HCT116 (cell line): ENCODE results near the gene EXOC4. TPM values are rescaled to one million over a fixed set of nuclear protein-coding genes. Genes with fewer than 3 reads are reported as not detected.

Experiments
- ATAC-seq: fragments of 200-7000 bp; cut with Tn5 transposase; 2 replicates; pipeline ENCODE4 v1.9.1; 2020; ENCODE audit warnings: mild to moderate bottlenecking, moderate library complexity
- BruUV-seq: library from RNA; stranded (reverse); fragments of 400-500 nt; replicated peaks from 2 replicates; lab custom pipeline; 2021; lab: Mats Ljungman, UMichigan
- CTCF ChIA-PET: fragments of 300-600 bp; sonication (Branson Sonifier 250); formaldehyde crosslinking; loops from one replicate; lab custom pipeline; 2021; ENCODE audit warnings: antibody characterized with exemption; lab: Charles Lee
- POLR2A ChIA-PET: fragments of 300-600, 350-600 bp; sonication (Branson Sonifier 250); formaldehyde crosslinking; loops from one replicate; lab custom pipeline; 2021; ENCODE audit warnings: antibody characterized with exemption; lab: Charles Lee
- RAD21 ChIA-PET, 2 experiments: fragments of 300-600 bp; sonication (Branson Sonifier 250); formaldehyde crosslinking; loops; one replicate each; lab custom pipeline; 2023; ENCODE audit warnings: low total read pairs in 2 of 2; ENCODE audit not compliant: uncharacterized antibody in 2 of 2, unreplicated experiment in 2 of 2, low non-redundant PET in 1 of 2; lab: Charles Lee
- DNase-seq: peaks from one replicate; pipeline ENCODE4 v3.0.0-alpha.2; 2010; ENCODE audit warnings: low read depth, low spot score
- H2AFZ ChIP-seq: fragments of 200-600 bp; shearing (Covaris generic), sonication (generic); 2 replicates; pipeline ENCODE4 v1.6.1; 2017; ENCODE audit warnings: low read depth, mixed run types, mixed read lengths, antibody characterized with exemption, low read length; ENCODE audit not compliant: poor library complexity, severe bottlenecking
- H3K27ac ChIP-seq: 2 replicates; pipeline ENCODE4 v1.5.1; 2012; ENCODE audit warnings: low read depth, low read length
- H3K27me3 ChIP-seq: fragments of 200-600 bp; sonication (generic); 2 replicates; pipeline ENCODE4 v1.6.1; 2016; ENCODE audit warnings: mixed run types, low read length, mixed read lengths; ENCODE audit not compliant: insufficient read depth
- H3K36me3 ChIP-seq, 2 experiments: fragments of 200-500 bp in 1 of 2; fragments of 200-600 bp in 1 of 2; sonication (Bioruptor generic) in 1 of 2; sonication (generic) in 1 of 2; 2 replicates each; pipeline versions ENCODE4 v1.5.1 to v1.6.1; 2014 to 2016; ENCODE audit warnings: low read length in 2 of 2, inconsistent platforms in 1 of 2, mixed read lengths in 1 of 2, mixed run types in 1 of 2; ENCODE audit not compliant: insufficient read depth in 2 of 2, control insufficient read depth in 1 of 2
- H3K4me1 ChIP-seq, 2 experiments: fragments of 200-600 bp in 1 of 2; sonication (generic) in 1 of 2; 2 replicates each; pipeline versions ENCODE4 v1.5.1 to v1.6.1; 2012 to 2017; ENCODE audit warnings: low read length in 2 of 2, inconsistent platforms in 1 of 2, mild to moderate bottlenecking in 1 of 2, mixed read lengths in 1 of 2, mixed run types in 1 of 2, moderate library complexity in 1 of 2; ENCODE audit not compliant: insufficient read depth in 2 of 2, control insufficient read depth in 1 of 2
- H3K4me2 ChIP-seq: fragments of 200-600 bp; sonication (generic); 2 replicates; pipeline ENCODE4 v1.6.1; 2017; ENCODE audit warnings: mixed run types, low read length, mixed read lengths
- H3K4me3 ChIP-seq, 2 experiments: fragments of 200-600 bp in 1 of 2; sonication (generic) in 1 of 2; replicated peaks in 1 of 2; 2 replicates each; pipeline ENCODE4 v1.5.1; 2011 to 2016; ENCODE audit warnings: low read length in 2 of 2, control low read depth in 1 of 2, low read depth in 1 of 2, mild to moderate bottlenecking in 1 of 2, mixed read lengths in 1 of 2, mixed run types in 1 of 2
- H3K79me2 ChIP-seq: fragments of 200-600 bp; sonication (generic); 2 replicates; pipeline ENCODE4 v1.6.1; 2017; ENCODE audit warnings: mild to moderate bottlenecking, mixed run types, low read length, moderate library complexity, mixed read lengths; ENCODE audit not compliant: insufficient read depth
- H3K9ac ChIP-seq: fragments of 200-600 bp; sonication (generic); 2 replicates; pipeline ENCODE4 v1.6.1; 2016; ENCODE audit warnings: low read length, mixed read lengths
- H3K9me2 ChIP-seq: fragments of 200-600 bp; sonication (generic), shearing (Covaris generic); 2 replicates; pipeline ENCODE4 v1.6.1; 2017; ENCODE audit warnings: mixed run types, mild to moderate bottlenecking, moderate library complexity; ENCODE audit not compliant: insufficient read depth
- H3K9me3 ChIP-seq, 2 experiments: fragments of 200-500 bp in 1 of 2; fragments of 200-600 bp in 1 of 2; sonication (Bioruptor generic) in 1 of 2; sonication (generic) in 1 of 2; 2 replicates each; pipeline ENCODE4 v1.6.1; 2014 to 2017; ENCODE audit warnings: low read length in 2 of 2, mixed read lengths in 2 of 2, inconsistent platforms in 1 of 2, low read depth in 1 of 2, mild to moderate bottlenecking in 1 of 2, mixed run types in 1 of 2, moderate library complexity in 1 of 2; ENCODE audit not compliant: control insufficient read depth in 1 of 2, insufficient read depth in 1 of 2
- H4K20me1 ChIP-seq: fragments of 200-600 bp; sonication (generic), shearing (Covaris generic); 2 replicates; pipeline ENCODE4 v1.6.1; 2017; ENCODE audit warnings: mixed run types, mild to moderate bottlenecking, moderate library complexity; ENCODE audit not compliant: insufficient read depth
- CBX3 ChIP-seq: IDR thresholded peaks from 2 replicates; pipeline ENCODE4 v1.6.1; 2012; ENCODE audit warnings: low read depth
- CTCF ChIP-seq, 3 experiments: fragments of 200-600 bp in 1 of 3; sonication (generic) in 1 of 3; IDR thresholded peaks in 2 of 3; conservative IDR thresholded peaks in 1 of 3; 2 replicates each; pipeline ENCODE4 v1.5.1; 2012 to 2017; ENCODE audit warnings: low read depth in 2 of 3, low read length in 2 of 3, antibody characterized with exemption in 1 of 3, borderline replicate concordance in 1 of 3, control low read depth in 1 of 3, mild to moderate bottlenecking in 1 of 3, mixed read lengths in 1 of 3, mixed run types in 1 of 3, moderate library complexity in 1 of 3; ENCODE audit not compliant: insufficient read depth in 1 of 3
- EGR1 ChIP-seq: IDR thresholded peaks from 2 replicates; pipeline ENCODE4 v1.6.1; 2012; ENCODE audit warnings: low read depth
- ELF1 ChIP-seq: IDR thresholded peaks from 2 replicates; pipeline ENCODE4 v1.6.1; 2012; ENCODE audit warnings: low read depth, borderline replicate concordance
- EZH2 ChIP-seq: fragments of 200-600 bp; sonication (generic); IDR thresholded peaks from 2 replicates; pipeline ENCODE4 v1.6.1; 2017; ENCODE audit warnings: antibody characterized with exemption, mixed run types
- FOSL1 ChIP-seq: IDR thresholded peaks from 2 replicates; pipeline ENCODE4 v1.6.1; 2012; ENCODE audit warnings: low read depth
- JUND ChIP-seq: IDR thresholded peaks from 2 replicates; pipeline ENCODE4 v1.6.1; 2012
- MAX ChIP-seq: IDR thresholded peaks from 2 replicates; pipeline ENCODE4 v1.6.1; 2012
- POLR2A ChIP-seq: IDR thresholded peaks from 2 replicates; pipeline ENCODE4 v1.7.0; 2011; ENCODE audit warnings: borderline replicate concordance; ENCODE audit not compliant: insufficient read depth, insufficient read length; ENCODE audit errors: extremely low read depth
- POLR2AphosphoS5 ChIP-seq: IDR thresholded peaks from 2 replicates; pipeline ENCODE4 v1.6.1; 2011; ENCODE audit warnings: mild to moderate bottlenecking, low read depth, low read length, moderate library complexity
- REST ChIP-seq: IDR thresholded peaks from 2 replicates; pipeline ENCODE4 v1.6.1; 2012; ENCODE audit warnings: low read depth
- SRF ChIP-seq: IDR thresholded peaks from 2 replicates; pipeline ENCODE4 v1.6.1; 2012; ENCODE audit warnings: low read depth
- TCF7L2 ChIP-seq: IDR thresholded peaks from 2 replicates; pipeline ENCODE4 v1.7.0; 2011; ENCODE audit warnings: borderline replicate concordance, inconsistent platforms; ENCODE audit not compliant: insufficient read depth, insufficient read length; ENCODE audit errors: extremely low read depth
- ZBTB33 ChIP-seq: IDR thresholded peaks from 2 replicates; pipeline ENCODE4 v1.6.1; 2011; ENCODE audit warnings: mild to moderate bottlenecking, low read length, moderate library complexity; ENCODE audit not compliant: insufficient replicate concordance; ENCODE audit errors: extremely low read depth
- ZNF274 ChIP-seq: fragments of 200-500 bp; sonication (Bioruptor generic); IDR thresholded peaks from 2 replicates; pipeline ENCODE4 v1.6.1; 2014; ENCODE audit warnings: mild to moderate bottlenecking, low read depth, low read length, inconsistent platforms
- intact Hi-C: fragments of 100-400 bp; cut with micrococcal nuclease; formaldehyde crosslinking; loops from 2 replicates; pipeline ENCODE4 v1.10.0; 2022
- total RNA-seq: library from RNA; stranded (reverse); gene quantifications from one replicate; pipeline ENCODE4 v1.2.1, GENCODE V29; 2021; ENCODE audit not compliant: unreplicated experiment

EXOC4 gene
- total RNA-seq, 1 experiment from 2014 or later, result 40.3 TPM

- Histone ChIP-seq H3K9ac (no peak overlapping the region), H4K20me1 (no peaks in the 10 kb centered on the region), H3K9me3 (no peaks in the 10 kb centered on the region), H3K9me2 (no peaks in the 10 kb centered on the region), H3K27ac (no peak overlapping the region), H3K36me3 (no peaks in the 10 kb centered on the region), H3K4me3 (no peak overlapping the region), H2AFZ (no peak overlapping the region), H3K4me2 (no peak overlapping the region), H3K27me3 (no peaks in the 10 kb centered on the region), H3K4me1 (no peaks in the 10 kb centered on the region), H3K79me2 (no peaks in the 10 kb centered on the region)
- no peak for DNase-seq
- ChIA-PET POLR2A (no interaction called here), CTCF (no interaction called here), RAD21 (no interaction called here)
- intact Hi-C loops, result no loop called here
- TF ChIP-seq MAX, result no peak
- TF ChIP-seq ZBTB33, result no peak
- no peak for TF ChIP-seq REST
- TF ChIP-seq CTCF (IDR thresholded peaks at IDR 0.05 in 2 of 3, conservative IDR thresholded peaks at IDR 0.05 in 1 of 3; ENCODE audit: borderline replicate concordance in 1 of 3, insufficient read depth in 1 of 3, low read depth in 2 of 3, low read length in 2 of 3), result no peak
- TF ChIP-seq ZNF274, result no peak
- TF ChIP-seq EGR1, result no peak
- no peak for TF ChIP-seq TCF7L2
- TF ChIP-seq EZH2, result no peak
- TF ChIP-seq POLR2AphosphoS5, result no peak
- TF ChIP-seq SRF, result no peak
- no peak for TF ChIP-seq CBX3
- no peak for TF ChIP-seq ELF1
- no peak for TF ChIP-seq POLR2A
- TF ChIP-seq FOSL1, result no peak
- TF ChIP-seq JUND, result no peak
- no peak for ATAC-seq
- no TSS peak for BruUV-seq
Observed at GRCh38 chr7:133217773-133218172, 35.1 kb upstream of the EXOC4 start.
